ENCODE measurements around the gene MAP3K1.

DNA sequence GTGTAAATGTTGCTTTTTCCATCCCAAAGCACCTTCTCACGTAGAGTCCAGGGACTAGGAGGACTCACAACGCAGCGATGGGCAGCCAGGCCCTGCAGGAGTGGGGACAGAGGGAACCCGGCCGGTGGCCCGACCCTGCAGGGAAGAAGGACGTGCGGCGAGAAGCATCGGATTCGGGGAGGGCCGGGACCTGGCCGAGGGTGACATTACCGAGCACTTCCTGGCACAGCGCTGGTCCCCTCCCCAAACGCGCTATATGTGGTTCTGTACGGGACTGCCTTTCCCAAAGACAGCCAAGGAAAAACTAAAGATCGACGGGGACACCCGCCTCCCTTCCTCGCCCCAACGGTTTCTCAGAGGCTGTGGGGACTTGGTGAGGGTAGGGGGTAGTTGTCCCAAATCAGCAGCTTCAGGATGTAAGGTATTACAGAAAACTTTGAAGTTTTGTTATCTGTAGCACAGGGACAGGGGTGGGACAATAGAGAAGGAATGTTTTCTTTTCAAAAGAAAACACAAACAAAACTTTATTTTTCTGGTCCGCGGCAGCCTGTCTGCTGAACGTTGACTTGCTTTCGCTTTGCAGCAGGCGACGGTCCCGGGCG is 887 bp upstream of the MAP3K1 start:
- TF ChIP-seq, protein P1, sequence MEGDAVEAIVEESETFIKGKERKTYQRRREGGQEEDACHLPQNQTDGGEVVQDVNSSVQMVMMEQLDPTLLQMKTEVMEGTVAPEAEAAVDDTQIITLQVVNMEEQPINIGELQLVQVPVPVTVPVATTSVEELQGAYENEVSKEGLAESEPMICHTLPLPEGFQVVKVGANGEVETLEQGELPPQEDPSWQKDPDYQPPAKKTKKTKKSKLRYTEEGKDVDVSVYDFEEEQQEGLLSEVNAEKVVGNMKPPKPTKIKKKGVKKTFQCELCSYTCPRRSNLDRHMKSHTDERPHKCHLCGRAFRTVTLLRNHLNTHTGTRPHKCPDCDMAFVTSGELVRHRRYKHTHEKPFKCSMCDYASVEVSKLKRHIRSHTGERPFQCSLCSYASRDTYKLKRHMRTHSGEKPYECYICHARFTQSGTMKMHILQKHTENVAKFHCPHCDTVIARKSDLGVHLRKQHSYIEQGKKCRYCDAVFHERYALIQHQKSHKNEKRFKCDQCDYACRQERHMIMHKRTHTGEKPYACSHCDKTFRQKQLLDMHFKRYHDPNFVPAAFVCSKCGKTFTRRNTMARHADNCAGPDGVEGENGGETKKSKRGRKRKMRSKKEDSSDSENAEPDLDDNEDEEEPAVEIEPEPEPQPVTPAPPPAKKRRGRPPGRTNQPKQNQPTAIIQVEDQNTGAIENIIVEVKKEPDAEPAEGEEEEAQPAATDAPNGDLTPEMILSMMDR (IDR thresholded peaks at IDR 0.05): no peak
- TF ChIP-seq POLR2A (IDR thresholded peaks at IDR 0.05): no peak
